Suprapubic skin (tissue), 4 donors: ENCODE data around the gene CBX3. TPM values are rescaled to one million over a fixed set of nuclear protein-coding genes. Genes with fewer than 3 reads are reported as not detected.
A peak's percentile ranks its signal among the peaks of the same experiment; 100 is the strongest.

Source experiments
- DNase-seq, 2 donors: peaks; one replicate each; pipeline ENCODE4 v3.0.0-alpha.2; 2019; ENCODE audit warnings: low spot score in 2 of 2
- H3K27ac ChIP-seq: fragments of 200-600 bp; sonication (generic); one replicate; pipeline ENCODE4 v1.5.1; 2019
- H3K27me3 ChIP-seq: fragments of 200-600 bp; sonication (generic); one replicate; pipeline ENCODE4 v1.5.1; 2019
- H3K36me3 ChIP-seq: fragments of 200-600 bp; sonication (generic); one replicate; pipeline ENCODE4 v1.5.1; 2019
- H3K4me1 ChIP-seq: fragments of 200-600 bp; sonication (generic); one replicate; pipeline ENCODE4 v1.5.1; 2019
- H3K4me3 ChIP-seq: fragments of 200-600 bp; sonication (generic); one replicate; pipeline ENCODE4 v1.5.1; 2019; ENCODE audit warnings: mild to moderate bottlenecking
- H3K9me3 ChIP-seq: fragments of 200-600 bp; sonication (generic); one replicate; pipeline ENCODE4 v1.5.1; 2019
- EP300 ChIP-seq: sonication (generic); formaldehyde crosslinking; IDR thresholded peaks from one replicate; pipeline ENCODE4 v1.6.1; 2017; ENCODE audit warnings: antibody characterized with exemption
- POLR2A ChIP-seq, 2 donors: fragments of 450-650 bp; IDR thresholded peaks; one replicate each; pipeline ENCODE4 v1.6.1; 2017; ENCODE audit warnings: antibody characterized with exemption in 2 of 2, mild to moderate bottlenecking in 2 of 2, moderate library complexity in 2 of 2
- POLR2AphosphoS5 ChIP-seq, 3 donors: sonication (generic); formaldehyde crosslinking; IDR thresholded peaks; one replicate each; pipeline ENCODE4 v1.6.1; 2017; ENCODE audit warnings: antibody characterized with exemption in 3 of 3
- WGBS: methylation state at CpG from one replicate; pipeline ENCODE4 v1.1.5; 2018; 5-methylcytosine and 5-hydroxymethylcytosine counted together
- total RNA-seq, 4 donors: library from RNA; depleted of rRNA; stranded (reverse); fragments of >200 nt; gene quantifications; one replicate each; pipeline ENCODE4 v1.1.0, GENCODE V29; 2016
- TF ChIP-seq, protein P1 (sequence below), 2 donors: fragments of 200-600 bp in 1 of 2; fragments of 450-650 bp in 1 of 2; sonication (generic) in 1 of 2; IDR thresholded peaks; one replicate each; pipeline ENCODE4 v1.5.1; 2016 to 2019; ENCODE audit warnings: antibody characterized with exemption in 2 of 2, mild to moderate bottlenecking in 1 of 2, moderate library complexity in 1 of 2

The CBX3 gene
- total RNA-seq, 4 donors from 2014 or later = 42.3 to 81.7 (median 44.7) TPM

DNA sequence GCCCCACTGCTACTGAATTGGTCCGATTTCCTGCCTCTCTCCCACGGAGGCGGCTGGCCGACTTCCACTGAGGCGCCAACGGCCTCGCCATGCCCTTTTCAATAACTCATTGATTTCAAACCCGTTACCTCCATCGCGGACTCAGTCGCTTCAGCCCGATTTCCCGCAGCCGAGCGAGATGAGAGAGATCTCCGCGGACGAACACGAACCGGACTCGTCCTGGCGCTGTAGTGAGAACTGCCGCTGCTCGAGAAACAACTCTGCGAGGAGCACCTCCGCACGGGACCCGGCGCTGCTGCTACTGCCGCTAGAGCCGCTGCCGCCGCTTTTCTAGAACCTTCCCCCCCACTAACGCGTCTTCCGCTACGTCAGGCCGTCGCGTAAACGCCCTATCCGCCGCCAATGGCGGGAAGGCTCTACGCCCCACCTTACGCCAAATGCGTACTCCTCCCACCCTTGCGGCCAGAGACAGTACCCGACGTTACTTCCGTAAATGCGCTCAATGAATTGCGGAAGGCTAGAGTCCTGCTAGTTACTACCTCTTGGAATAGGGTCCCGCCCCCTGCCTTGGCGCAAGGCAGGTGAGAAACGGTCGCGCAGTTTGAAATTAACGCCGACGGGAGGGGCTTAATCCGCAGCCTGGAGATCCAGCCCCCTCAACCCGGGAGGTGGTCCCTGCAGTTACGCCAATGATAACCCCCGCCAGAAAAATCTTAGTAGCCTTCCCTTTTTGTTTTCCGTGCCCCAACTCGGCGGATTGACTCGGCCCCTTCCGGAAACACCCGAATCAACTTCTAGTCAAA lies 900 bp upstream of the CBX3 start, which contains the start of gene HNRNPA2B1:
Gene HNRNPA2B1, minus strand, starts transcription at position 303 of the 803 bp plus-strand sequence. Its CDS starts 169 bp downstream, at position 134.
- Histone ChIP-seq H3K4me3 (peak within 1 kb of the TSS; percentile 99), H3K4me1 (peaks cover 53% of the 10 kb centered on the region), H3K27ac (peak within 1 kb of the TSS; percentile 98), H3K27me3 (no peaks in the 10 kb centered on the region), H3K36me3 (peaks cover 22% of the 10 kb centered on the region), H3K9me3 (no peaks in the 10 kb centered on the region)
- peak; percentile 98 to 99 for DNase-seq
- peak; percentile 99 to 100 (median 99) for TF ChIP-seq POLR2AphosphoS5 (IDR thresholded peaks at IDR 0.05)
- no peak for TF ChIP-seq EP300
- TF ChIP-seq POLR2A (IDR thresholded peaks at IDR 0.05) = peak; percentile 99 to 100
- WGBS = under 1% methylated on average over 49 of the region's 71 CpGs

DNA sequence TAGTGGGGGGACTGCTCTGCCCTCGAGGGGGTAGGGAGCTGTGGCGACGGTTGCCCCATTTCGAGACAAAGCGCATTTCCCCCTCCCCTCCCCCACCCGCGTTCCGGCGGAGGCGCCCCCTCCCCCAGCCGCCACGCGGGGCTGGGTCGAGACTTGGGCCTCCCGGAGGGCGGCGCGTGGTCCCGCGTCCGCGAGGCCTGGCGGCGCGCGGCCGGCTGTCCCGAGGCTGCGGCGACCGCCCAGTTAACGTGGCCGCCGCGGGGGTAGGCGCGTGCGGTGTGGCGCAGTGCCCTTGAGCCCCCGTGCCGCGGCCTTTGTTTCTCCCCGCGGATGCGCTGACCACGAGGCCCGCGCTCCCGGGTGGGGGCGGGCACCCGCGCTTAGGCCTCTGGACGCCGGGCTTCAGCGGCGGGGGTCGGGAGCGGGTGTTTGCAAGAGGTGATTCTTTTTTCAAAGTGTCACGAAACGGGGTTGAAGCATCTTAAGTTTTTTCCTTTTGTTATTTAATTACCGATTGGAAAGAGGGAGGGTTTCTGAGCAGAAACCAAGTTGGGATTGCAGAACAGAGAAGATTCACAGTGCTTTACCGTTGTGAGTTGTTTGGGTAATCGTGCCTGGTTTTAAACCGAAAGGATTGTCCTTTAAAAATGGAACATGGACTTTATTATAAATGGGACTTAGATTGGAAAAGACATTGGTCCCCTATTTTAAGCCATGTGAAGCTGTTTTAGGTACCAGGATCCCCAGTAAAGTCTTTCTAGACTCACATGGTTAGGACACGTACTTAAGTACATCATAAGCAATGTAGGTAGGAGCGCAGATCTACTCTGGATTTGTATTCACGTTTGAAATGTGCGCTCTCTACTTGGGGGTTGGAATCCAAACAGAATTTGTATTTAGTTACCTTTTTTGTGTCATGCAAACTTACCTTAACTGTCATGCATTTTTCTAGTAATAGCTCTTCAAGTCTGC lies 760 bp downstream of the CBX3 start:
- peaks cover 17% of the 10 kb centered on the region for H3K36me3 ChIP-seq
- TF ChIP-seq POLR2AphosphoS5 (IDR thresholded peaks at IDR 0.05) = no peak
- TF ChIP-seq, protein P1, sequence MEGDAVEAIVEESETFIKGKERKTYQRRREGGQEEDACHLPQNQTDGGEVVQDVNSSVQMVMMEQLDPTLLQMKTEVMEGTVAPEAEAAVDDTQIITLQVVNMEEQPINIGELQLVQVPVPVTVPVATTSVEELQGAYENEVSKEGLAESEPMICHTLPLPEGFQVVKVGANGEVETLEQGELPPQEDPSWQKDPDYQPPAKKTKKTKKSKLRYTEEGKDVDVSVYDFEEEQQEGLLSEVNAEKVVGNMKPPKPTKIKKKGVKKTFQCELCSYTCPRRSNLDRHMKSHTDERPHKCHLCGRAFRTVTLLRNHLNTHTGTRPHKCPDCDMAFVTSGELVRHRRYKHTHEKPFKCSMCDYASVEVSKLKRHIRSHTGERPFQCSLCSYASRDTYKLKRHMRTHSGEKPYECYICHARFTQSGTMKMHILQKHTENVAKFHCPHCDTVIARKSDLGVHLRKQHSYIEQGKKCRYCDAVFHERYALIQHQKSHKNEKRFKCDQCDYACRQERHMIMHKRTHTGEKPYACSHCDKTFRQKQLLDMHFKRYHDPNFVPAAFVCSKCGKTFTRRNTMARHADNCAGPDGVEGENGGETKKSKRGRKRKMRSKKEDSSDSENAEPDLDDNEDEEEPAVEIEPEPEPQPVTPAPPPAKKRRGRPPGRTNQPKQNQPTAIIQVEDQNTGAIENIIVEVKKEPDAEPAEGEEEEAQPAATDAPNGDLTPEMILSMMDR (IDR thresholded peaks at IDR 0.05) = no peak
- no peak for TF ChIP-seq POLR2A (IDR thresholded peaks at IDR 0.05)
- TF ChIP-seq EP300 = no peak
- peak overlapping the region; percentile 99 for H3K4me3 ChIP-seq
- H3K27ac ChIP-seq = peak overlapping the region; percentile 98
- H3K27me3 ChIP-seq = no peaks in the 10 kb centered on the region
- peak in 1 of 2 donors; percentile 88 for DNase-seq
- peaks cover 40% of the 10 kb centered on the region for H3K4me1 ChIP-seq
- under 1% methylated on average over 29 of the region's 68 CpGs for WGBS
- H3K9me3 ChIP-seq = no peaks in the 10 kb centered on the region

DNA sequence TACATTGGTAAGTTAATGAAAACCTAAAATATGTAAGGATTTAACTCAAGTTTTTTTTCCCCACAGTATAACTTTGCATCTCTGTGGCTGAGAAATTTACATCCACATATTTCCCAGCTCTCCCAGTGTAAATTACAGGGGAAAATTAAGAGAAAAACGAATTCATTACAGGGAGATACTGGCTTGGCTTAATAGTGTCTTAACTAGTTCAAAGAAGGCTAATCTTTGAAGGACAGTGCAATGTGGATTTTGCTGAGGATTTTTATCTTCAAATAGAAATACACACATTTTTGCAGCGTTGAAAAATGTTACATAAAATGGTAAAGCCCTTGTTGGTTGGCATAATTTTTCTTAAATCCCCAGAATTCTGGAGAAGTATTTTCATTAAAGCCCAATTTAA lies 1.5 kb downstream of the CBX3 start:
- 10% methylated on average over 2 of the region's 2 CpGs for WGBS
- peaks cover 35% of the 10 kb centered on the region for H3K4me1 ChIP-seq
- H3K4me3 ChIP-seq = peak overlapping the region; percentile 99
- peaks cover 20% of the 10 kb centered on the region for H3K36me3 ChIP-seq
- no peaks in the 10 kb centered on the region for H3K9me3 ChIP-seq
- H3K27ac ChIP-seq = no peak overlapping the region
- no peaks in the 10 kb centered on the region for H3K27me3 ChIP-seq
- no peak for DNase-seq
- TF ChIP-seq, protein P1 (IDR thresholded peaks at IDR 0.05) = no peak
- no peak for TF ChIP-seq EP300
- TF ChIP-seq POLR2AphosphoS5 (IDR thresholded peaks at IDR 0.05) = no peak
- TF ChIP-seq POLR2A (IDR thresholded peaks at IDR 0.05) = no peak

DNA sequence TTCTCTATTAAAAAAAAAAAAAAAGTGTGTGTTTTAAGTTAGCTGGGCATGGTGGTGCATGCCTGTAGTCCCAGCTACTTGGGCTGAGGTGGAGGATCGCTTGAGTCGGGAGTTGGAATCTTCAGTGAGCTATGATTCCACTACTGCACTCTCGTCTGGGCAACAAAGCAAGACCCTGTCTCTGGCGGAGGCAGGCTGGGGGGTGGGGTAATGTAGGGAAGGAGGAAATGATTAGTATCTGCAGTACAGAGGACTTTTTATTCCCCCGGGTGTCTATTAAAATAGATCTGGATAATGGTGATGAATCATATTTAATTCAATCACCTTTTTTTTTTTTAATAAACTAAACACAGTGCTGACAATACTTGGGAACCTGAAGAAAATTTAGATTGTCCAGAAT lies 6.5 kb downstream of the CBX3 start:
- no peak for DNase-seq
- H3K4me3 ChIP-seq = no peak overlapping the region
- no peak overlapping the region for H3K27ac ChIP-seq
- no peaks in the 10 kb centered on the region for H3K9me3 ChIP-seq
- peaks cover 36% of the 10 kb centered on the region for H3K4me1 ChIP-seq
- WGBS = 55% methylated on average over 5 of the region's 5 CpGs
- peaks cover 49% of the 10 kb centered on the region for H3K36me3 ChIP-seq
- H3K27me3 ChIP-seq = no peaks in the 10 kb centered on the region
- TF ChIP-seq POLR2AphosphoS5 (IDR thresholded peaks at IDR 0.05) = no peak
- no peak for TF ChIP-seq POLR2A (IDR thresholded peaks at IDR 0.05)
- TF ChIP-seq, protein P1 (IDR thresholded peaks at IDR 0.05) = no peak

DNA sequence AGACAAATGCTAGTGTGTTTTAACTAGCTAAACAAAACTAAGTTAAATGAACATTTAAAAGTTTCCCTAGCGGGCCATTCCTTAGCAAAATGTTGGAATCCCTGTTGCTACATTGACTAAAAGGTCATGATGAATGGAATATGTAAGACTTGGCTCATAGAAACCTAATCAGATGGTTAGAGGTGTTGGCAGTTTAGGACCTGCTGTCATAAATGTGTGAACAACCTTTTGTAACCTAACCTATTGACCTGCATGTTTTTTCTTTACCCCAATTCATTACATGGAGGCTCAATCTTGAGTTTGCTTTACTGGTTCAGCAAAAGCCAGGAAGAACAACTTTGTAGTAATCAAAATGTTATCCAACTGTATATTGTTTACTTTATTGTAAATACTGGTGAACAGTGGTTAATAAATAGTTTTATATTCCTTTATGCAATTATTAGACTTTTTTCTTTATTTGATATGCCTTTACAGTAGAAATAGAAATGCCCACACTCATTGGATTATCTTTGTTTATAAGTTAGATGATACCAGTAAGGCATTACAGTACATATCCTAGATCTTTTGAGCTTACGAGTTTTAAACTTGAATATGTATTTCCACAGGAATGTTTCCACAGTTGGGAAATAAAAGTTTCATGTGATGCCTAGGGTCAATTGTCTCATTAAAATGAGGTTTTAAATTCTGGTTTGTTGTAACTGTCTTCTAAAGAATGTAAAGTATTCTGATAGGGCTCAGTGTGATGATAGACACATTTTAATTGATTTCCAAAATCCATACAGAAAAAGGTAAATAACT lies 11.6 kb downstream of the CBX3 start:
- peaks cover 28% of the 10 kb centered on the region for H3K36me3 ChIP-seq
- peaks cover 4% of the 10 kb centered on the region for H3K4me1 ChIP-seq
- no peak overlapping the region for H3K4me3 ChIP-seq
- WGBS = 93% methylated on average over 2 of the region's 2 CpGs
- DNase-seq = no peak
- H3K9me3 ChIP-seq = no peaks in the 10 kb centered on the region
- TF ChIP-seq POLR2A (IDR thresholded peaks at IDR 0.05) (no peak), EP300 (no peak), POLR2AphosphoS5 (IDR thresholded peaks at IDR 0.05) (no peak)
- TF ChIP-seq, protein P1 (IDR thresholded peaks at IDR 0.05) = no peak
- H3K27ac ChIP-seq = no peak overlapping the region
- H3K27me3 ChIP-seq = no peaks in the 10 kb centered on the region
